Epithelial cell of esophagus (primary cell): ENCODE measurements around the gene ARIH2.

Experiments used
- DNase-seq: peaks from one replicate; pipeline ENCODE4 v3.0.0; 2010; ENCODE audit warnings: low read depth
- H3K4me3 ChIP-seq: 2 replicates; pipeline ENCODE4 v1.5.1; 2011; ENCODE audit warnings: mild to moderate bottlenecking, low read length, control low read depth
- TF ChIP-seq, protein P1 (sequence below): IDR thresholded peaks from 2 replicates; pipeline ENCODE4 v1.5.1; 2011; ENCODE audit warnings: low read depth, mild to moderate bottlenecking, low read length, control low read depth, inconsistent platforms; ENCODE audit not compliant: insufficient read depth; ENCODE audit errors: missing control alignments

The ARIH2 gene

DNA sequence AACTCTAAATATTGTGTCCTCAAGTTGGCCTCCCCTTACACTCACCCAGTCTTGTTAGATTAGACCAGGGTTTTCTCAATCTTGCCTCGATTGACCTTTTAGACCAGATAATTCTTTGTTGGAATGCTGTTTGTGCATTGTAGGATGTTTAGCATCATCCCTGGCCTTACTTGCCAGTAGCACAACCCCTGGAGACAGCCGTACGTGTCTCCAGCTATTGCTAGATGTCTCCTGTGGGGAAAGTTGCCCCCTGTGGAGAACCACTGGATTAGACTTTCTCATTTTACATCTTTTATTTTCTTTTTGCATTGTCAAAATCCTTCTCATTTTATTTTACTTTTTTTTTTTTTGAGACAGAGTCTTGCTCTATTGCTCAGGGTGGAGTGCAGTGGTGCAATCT, 90.8 kb downstream of the ARIH2 start:
- no peak overlapping the region for H3K4me3 ChIP-seq
- no peak for DNase-seq
- TF ChIP-seq, protein P1, sequence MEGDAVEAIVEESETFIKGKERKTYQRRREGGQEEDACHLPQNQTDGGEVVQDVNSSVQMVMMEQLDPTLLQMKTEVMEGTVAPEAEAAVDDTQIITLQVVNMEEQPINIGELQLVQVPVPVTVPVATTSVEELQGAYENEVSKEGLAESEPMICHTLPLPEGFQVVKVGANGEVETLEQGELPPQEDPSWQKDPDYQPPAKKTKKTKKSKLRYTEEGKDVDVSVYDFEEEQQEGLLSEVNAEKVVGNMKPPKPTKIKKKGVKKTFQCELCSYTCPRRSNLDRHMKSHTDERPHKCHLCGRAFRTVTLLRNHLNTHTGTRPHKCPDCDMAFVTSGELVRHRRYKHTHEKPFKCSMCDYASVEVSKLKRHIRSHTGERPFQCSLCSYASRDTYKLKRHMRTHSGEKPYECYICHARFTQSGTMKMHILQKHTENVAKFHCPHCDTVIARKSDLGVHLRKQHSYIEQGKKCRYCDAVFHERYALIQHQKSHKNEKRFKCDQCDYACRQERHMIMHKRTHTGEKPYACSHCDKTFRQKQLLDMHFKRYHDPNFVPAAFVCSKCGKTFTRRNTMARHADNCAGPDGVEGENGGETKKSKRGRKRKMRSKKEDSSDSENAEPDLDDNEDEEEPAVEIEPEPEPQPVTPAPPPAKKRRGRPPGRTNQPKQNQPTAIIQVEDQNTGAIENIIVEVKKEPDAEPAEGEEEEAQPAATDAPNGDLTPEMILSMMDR: no peak

DNA sequence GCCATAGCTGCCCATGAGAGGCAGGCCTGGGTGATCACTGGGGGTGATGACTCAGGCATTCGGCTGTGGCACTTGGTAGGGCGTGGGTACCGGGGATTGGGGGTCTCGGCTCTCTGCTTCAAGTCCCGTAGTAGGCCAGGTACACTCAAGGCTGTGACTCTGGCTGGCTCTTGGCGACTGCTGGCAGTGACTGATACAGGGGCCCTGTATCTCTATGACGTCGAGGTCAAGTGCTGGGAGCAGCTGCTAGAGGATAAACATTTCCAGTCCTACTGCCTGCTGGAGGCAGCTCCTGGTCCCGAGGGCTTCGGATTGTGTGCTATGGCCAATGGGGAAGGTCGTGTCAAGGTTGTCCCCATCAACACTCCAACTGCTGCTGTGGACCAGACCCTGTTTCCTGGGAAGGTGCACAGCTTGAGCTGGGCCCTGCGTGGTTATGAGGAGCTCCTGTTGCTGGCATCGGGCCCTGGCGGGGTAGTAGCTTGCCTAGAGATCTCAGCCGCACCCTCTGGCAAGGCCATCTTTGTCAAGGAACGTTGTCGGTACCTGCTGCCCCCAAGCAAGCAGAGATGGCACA, 93.9 kb downstream of the ARIH2 start:
- H3K4me3 ChIP-seq: no peak overlapping the region
- DNase-seq: no peak
- TF ChIP-seq, protein P1: no peak

GRCh38 chr3:49013113-49013737, 94.6 kb downstream of the ARIH2 start:
- no peak overlapping the region for H3K4me3 ChIP-seq
- TF ChIP-seq, protein P1: no peak
- DNase-seq: no peak

- TF ChIP-seq, protein P1: peak; percentile 60
- DNase-seq: peak; percentile 64
- no peak overlapping the region for H3K4me3 ChIP-seq
Measured at GRCh38 chr3:49013738-49014660, 95.4 kb downstream of the ARIH2 start.

GRCh38 chr3:49015072-49015471, 96.4 kb downstream of the ARIH2 start:
- no peak overlapping the region for H3K4me3 ChIP-seq
- DNase-seq: no peak
- TF ChIP-seq, protein P1: no peak

DNA sequence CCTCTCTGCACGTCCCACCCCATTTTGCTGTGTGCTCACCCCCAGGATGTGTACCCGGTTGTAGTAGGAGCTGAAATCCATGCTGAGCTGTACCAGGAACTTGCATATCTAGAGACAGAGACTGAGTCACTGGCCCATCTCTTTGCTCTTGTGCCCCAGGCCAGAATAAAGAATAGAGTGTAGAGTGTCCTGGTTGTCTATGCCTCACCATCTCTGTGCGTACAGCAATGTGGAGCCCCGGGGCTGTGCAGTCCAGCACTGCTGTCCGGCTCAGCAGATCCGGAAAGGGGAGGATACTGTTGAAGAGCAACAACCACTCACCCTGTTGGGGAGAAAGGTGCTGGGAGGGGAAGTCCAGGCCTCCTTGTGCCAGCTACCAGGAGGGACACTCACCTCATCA, 97.1 kb downstream of the ARIH2 start:
- TF ChIP-seq, protein P1: no peak
- DNase-seq: peak; percentile 74
- H3K4me3 ChIP-seq: no peak overlapping the region
